RWPE1 (cell line): Measurements from ENCODE around the gene ARHGEF28.

Experiments used
- CTCF ChIA-PET: fragments of 350-600 bp; sonication (Branson Sonifier 250); formaldehyde crosslinking; extraction: SDS; loops from one replicate; lab custom pipeline; 2021; lab: Yijun Ruan, JAX
- POLR2A ChIA-PET: fragments of 400-600 bp; formaldehyde crosslinking; extraction: SDS; loops from one replicate; lab custom pipeline; 2020; ENCODE audit warnings: antibody characterized with exemption; ENCODE audit not compliant: low non-redundant PET; lab: Yijun Ruan, JAX
- DNase-seq: peaks from one replicate; pipeline ENCODE4 v3.0.0; 2012; ENCODE audit warnings: low spot score
- H3K27ac ChIP-seq: fragments of 450-650 bp; 2 replicates; pipeline ENCODE4 v1.5.1; 2017
- CTCF ChIP-seq: fragments of 450-650 bp; conservative IDR thresholded peaks from 2 replicates; pipeline ENCODE4 v1.5.1; 2017; ENCODE audit warnings: low read depth, mild to moderate bottlenecking

The ARHGEF28 gene

DNA sequence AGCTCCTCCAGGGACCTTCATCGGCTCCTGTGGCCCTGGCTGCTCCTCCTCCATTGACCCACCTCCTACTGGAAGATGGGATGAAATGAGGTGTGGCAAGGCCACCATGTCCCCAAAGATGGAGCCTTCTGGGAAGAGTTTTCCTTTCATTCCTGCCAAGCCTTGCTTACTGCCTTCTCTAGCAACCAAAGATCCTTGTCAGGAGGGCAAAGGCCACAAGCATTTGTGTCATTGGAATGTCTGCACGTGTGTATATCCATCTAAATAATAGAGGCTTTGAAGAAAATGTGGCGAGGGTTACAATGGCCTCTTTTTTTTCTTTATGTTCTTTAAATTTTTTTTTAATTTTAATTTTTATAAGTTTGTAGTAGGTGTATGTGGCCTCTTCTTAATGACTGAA is 313.6 kb downstream of the ARHGEF28 start:
- no peak for DNase-seq
- CTCF ChIA-PET: interaction anchor here (0.8 kb wide), 1 partner anchor 701 kb away, joined by 3 read pairs; the partner anchor contains the start of gene ENC1
- POLR2A ChIA-PET: no interaction called here
- peak overlapping the region; percentile 60 for H3K27ac ChIP-seq
- no peak for TF ChIP-seq CTCF

DNA sequence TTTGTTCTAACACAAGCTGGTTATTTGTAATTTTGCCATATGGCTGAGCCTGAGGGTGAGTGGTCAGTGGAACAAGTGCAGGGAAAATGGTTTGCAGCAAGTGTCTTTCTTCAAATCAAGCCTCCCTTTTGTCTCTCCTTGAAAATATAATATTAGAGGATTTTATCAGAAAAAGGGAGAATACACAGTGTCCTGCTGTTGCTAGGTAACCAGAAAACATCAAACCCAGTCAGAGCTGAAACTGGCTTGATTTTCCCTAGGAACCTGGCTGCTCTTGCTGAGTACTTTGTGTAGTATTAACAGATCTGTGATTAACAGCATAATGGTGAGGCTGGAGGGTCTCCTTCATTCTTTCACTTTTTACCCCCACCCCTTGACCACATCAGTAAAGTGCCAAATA is 314.0 kb downstream of the ARHGEF28 start:
- POLR2A ChIA-PET: no interaction called here
- no peak overlapping the region for H3K27ac ChIP-seq
- CTCF ChIA-PET: no interaction called here
- no peak for DNase-seq
- TF ChIP-seq CTCF: no peak

- no peak for DNase-seq
- TF ChIP-seq CTCF: no peak
- POLR2A ChIA-PET: no interaction called here
- no peak overlapping the region for H3K27ac ChIP-seq
- CTCF ChIA-PET: interaction anchor here (0.6 kb wide), 1 partner anchor 74 kb away, joined by 3 read pairs; no protein-coding TSS in a partner anchor
Observed at GRCh38 chr5:73940801-73941200, 314.8 kb downstream of the ARHGEF28 start.

DNA sequence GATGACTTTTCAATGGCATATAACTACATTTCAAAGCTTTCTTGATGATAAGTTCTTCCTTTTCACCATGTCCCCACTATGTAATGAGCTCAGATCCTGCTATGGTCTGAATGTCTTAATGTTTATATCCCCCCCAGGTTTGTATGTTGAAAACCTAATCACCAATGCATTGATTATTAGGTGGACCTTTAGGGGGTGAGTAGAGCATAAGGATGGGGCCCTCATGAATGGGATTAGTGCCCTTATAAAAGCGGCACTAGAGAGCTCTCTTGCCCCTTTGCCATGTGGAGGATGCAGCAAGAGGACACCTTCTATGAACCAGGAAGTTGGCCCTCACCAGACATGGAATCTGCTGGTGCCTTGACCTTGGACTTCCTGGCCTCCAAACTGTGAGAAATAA is 316.8 kb downstream of the ARHGEF28 start:
- TF ChIP-seq CTCF: no peak
- ChIA-PET CTCF (interaction anchor here (1.3 kb wide), 1 partner anchor 704 kb away, joined by 9 read pairs; no protein-coding TSS in a partner anchor), POLR2A (interaction anchor here (0.6 kb wide), 1 partner anchor 634 kb away, joined by 3 read pairs; no protein-coding TSS in a partner anchor)
- no peak overlapping the region for H3K27ac ChIP-seq
- DNase-seq: no peak

GRCh38 chr5:73943397-73943796 is 317.4 kb downstream of the ARHGEF28 start:
- no peak for DNase-seq
- ChIA-PET CTCF (interaction anchor here (0.6 to 1.3 kb wide), 4 partner anchors 10 to 703 kb away, joined by 3 to 9 read pairs (median 3); no protein-coding TSS in a partner anchor), POLR2A (no interaction called here)
- TF ChIP-seq CTCF: no peak
- H3K27ac ChIP-seq: no peak overlapping the region

GRCh38 chr5:73944581-73944980 is 318.6 kb downstream of the ARHGEF28 start:
- TF ChIP-seq CTCF: no peak
- ChIA-PET CTCF (no interaction called here), POLR2A (no interaction called here)
- no peak for DNase-seq
- no peak overlapping the region for H3K27ac ChIP-seq

GRCh38 chr5:73945505-73945904 is 319.5 kb downstream of the ARHGEF28 start:
- ChIA-PET POLR2A (no interaction called here), CTCF (no interaction called here)
- H3K27ac ChIP-seq: no peak overlapping the region
- DNase-seq: no peak
- TF ChIP-seq CTCF: peak; percentile 34
